Upper lobe of left lung (tissue), 6 donors: ENCODE results near the gene ATP1A1. TPM values are rescaled to one million over a fixed set of nuclear protein-coding genes. Genes with fewer than 3 reads are reported as not detected.

Experiments used
- ATAC-seq, 2 donors: fragments of 200-7000 bp; cut with Tn5 transposase; one replicate each; pipeline ENCODE4 v1.9.1; 2022; ENCODE audit warnings: mild to moderate bottlenecking in 2 of 2, moderate library complexity in 2 of 2; ENCODE audit not compliant: low FRiP score in 2 of 2
- DNase-seq, 2 donors: peaks; one replicate each; pipeline ENCODE4 v3.0.0-alpha.2; 2019 to 2020
- H3K27ac ChIP-seq, 4 donors: fragments of 200-600 bp; sonication (generic); one replicate each; pipeline ENCODE4 v1.5.1; 2016 to 2019
- H3K27me3 ChIP-seq, 4 donors: fragments of 200-600 bp; sonication (generic); one replicate each; pipeline ENCODE4 v1.5.1; 2017 to 2019
- H3K36me3 ChIP-seq, 4 donors: fragments of 200-600 bp; sonication (generic); one replicate each; pipeline ENCODE4 v1.5.1; 2016 to 2019
- H3K4me1 ChIP-seq, 4 donors: fragments of 200-600 bp; sonication (generic); one replicate each; pipeline ENCODE4 v1.5.1; 2018 to 2019
- H3K4me3 ChIP-seq, 4 donors: fragments of 200-600 bp; sonication (generic); one replicate each; pipeline ENCODE4 v1.5.1; 2017 to 2019; ENCODE audit warnings: mild to moderate bottlenecking in 2 of 4, moderate library complexity in 1 of 4
- H3K9me3 ChIP-seq, 4 donors: fragments of 200-600 bp; sonication (generic); one replicate each; pipeline ENCODE4 v1.5.1; 2018 to 2019
- CTCF ChIP-seq, 6 experiments: fragments of 450-650 bp in 4 of 6; fragments of 200-600 bp in 2 of 6; sonication (generic) in 2 of 6; IDR thresholded peaks; one replicate each; pipeline ENCODE4 v1.5.1; 2016 to 2019; ENCODE audit warnings: antibody characterized with exemption in 6 of 6
- EP300 ChIP-seq, 4 donors: sonication (generic); formaldehyde crosslinking; IDR thresholded peaks; one replicate each; pipeline ENCODE4 v1.5.1; 2017; ENCODE audit warnings: antibody characterized with exemption in 4 of 4, control low read depth in 2 of 4
- POLR2A ChIP-seq, 4 donors: fragments of 450-650 bp; IDR thresholded peaks; one replicate each; pipeline ENCODE4 v1.5.1; 2016 to 2017; ENCODE audit warnings: antibody characterized with exemption in 4 of 4, mild to moderate bottlenecking in 2 of 4
- POLR2AphosphoS5 ChIP-seq, 2 donors: sonication (generic); formaldehyde crosslinking; IDR thresholded peaks; one replicate each; pipeline ENCODE4 v1.5.1; 2017; ENCODE audit warnings: antibody characterized with exemption in 2 of 2
- WGBS, 2 donors: methylation state at CpG; one replicate each; pipeline ENCODE4 v1.1.5; 2017 to 2018; 5-methylcytosine and 5-hydroxymethylcytosine counted together
- total RNA-seq, 6 donors: library from RNA; depleted of rRNA in 4 of 6; stranded (reverse); fragments of >200 nt in 4 of 6; gene quantifications; one replicate each; pipeline versions ENCODE4 v1.1.0 to v1.2.1, GENCODE V29; 2016 to 2021
- donor health status: DM: no; HTN: no; CAD: no; lungs with moderate emphysema.
- donor health status: DM: no; HTN: yes; CAD: no; lungs with severe emphysema.

The ATP1A1 gene
- total RNA-seq, 6 donors from 2014 or later, result 383 to 829 (median 696) TPM

GRCh38 chr1:116407033-116407432 is 34.0 kb downstream of the ATP1A1 start:
- Histone ChIP-seq H3K36me3 (peaks cover 43 to 67% (median 62%) of the 10 kb centered on the region in 4 donors), H3K27ac (no peak overlapping the region), H3K4me3 (no peak overlapping the region), H3K9me3 (no peaks in the 10 kb centered on the region), H3K4me1 (peaks cover 0 to 2% (median 0%) of the 10 kb centered on the region in 4 donors), H3K27me3 (no peaks in the 10 kb centered on the region)
- no peak for ATAC-seq
- WGBS, 2 donors, result 95% methylated on average over 6 of the region's 6 CpGs
- DNase-seq, result no peak
- TF ChIP-seq EP300 (IDR thresholded peaks at IDR 0.05), result no peak

GRCh38 chr1:116408193-116408592 is 35.1 kb downstream of the ATP1A1 start:
- H3K9me3 ChIP-seq, result no peaks in the 10 kb centered on the region
- TF ChIP-seq EP300 (IDR thresholded peaks at IDR 0.05), result no peak
- no peak for TF ChIP-seq POLR2A (IDR thresholded peaks at IDR 0.05)
- WGBS, 2 donors, result 86 to 87% methylated on average over 2 of the region's 2 CpGs
- H3K27ac ChIP-seq, result no peak overlapping the region
- H3K27me3 ChIP-seq, result no peaks in the 10 kb centered on the region
- H3K4me1 ChIP-seq, result peaks cover 0 to 2% (median 0%) of the 10 kb centered on the region in 4 donors
- H3K4me3 ChIP-seq, result no peak overlapping the region
- DNase-seq (no peak), ATAC-seq (no peak)
- H3K36me3 ChIP-seq, result peaks cover 31 to 56% (median 51%) of the 10 kb centered on the region in 4 donors

- no peaks in the 10 kb centered on the region for H3K9me3 ChIP-seq
- no peak for TF ChIP-seq POLR2AphosphoS5 (IDR thresholded peaks at IDR 0.05)
- no peak for TF ChIP-seq EP300 (IDR thresholded peaks at IDR 0.05)
- no peak for TF ChIP-seq CTCF (IDR thresholded peaks at IDR 0.05)
- TF ChIP-seq POLR2A (IDR thresholded peaks at IDR 0.05), result no peak
- ATAC-seq (no peak), DNase-seq (no peak)
- no peak overlapping the region for H3K27ac ChIP-seq
- H3K27me3 ChIP-seq, result no peaks in the 10 kb centered on the region
- H3K4me1 ChIP-seq, result peaks cover 0 to 2% (median 0%) of the 10 kb centered on the region in 4 donors
- no peak overlapping the region for H3K4me3 ChIP-seq
- WGBS, 2 donors, result 92 to 93% methylated on average over 13 of the region's 13 CpGs
- H3K36me3 ChIP-seq, result peaks cover 23 to 47% (median 42%) of the 10 kb centered on the region in 4 donors
These were observed 36.0 kb downstream of the ATP1A1 start for GRCh38 chr1:116408803-116409720.

GRCh38 chr1:116409751-116410191 is 36.7 kb downstream of the ATP1A1 start:
- Histone ChIP-seq H3K36me3 (peaks cover 17 to 40% (median 35%) of the 10 kb centered on the region in 4 donors), H3K27me3 (no peaks in the 10 kb centered on the region), H3K9me3 (no peaks in the 10 kb centered on the region), H3K4me3 (no peak overlapping the region), H3K4me1 (peaks cover 0 to 2% (median 0%) of the 10 kb centered on the region in 4 donors), H3K27ac (no peak overlapping the region)
- ATAC-seq (no peak), DNase-seq (no peak)
- TF ChIP-seq EP300 (IDR thresholded peaks at IDR 0.05), result no peak
- no peak for TF ChIP-seq POLR2A (IDR thresholded peaks at IDR 0.05)
- no peak for TF ChIP-seq CTCF (IDR thresholded peaks at IDR 0.05)
- TF ChIP-seq POLR2AphosphoS5 (IDR thresholded peaks at IDR 0.05), result no peak
- WGBS, 2 donors, result 86 to 88% methylated on average over 8 of the region's 8 CpGs

DNA sequence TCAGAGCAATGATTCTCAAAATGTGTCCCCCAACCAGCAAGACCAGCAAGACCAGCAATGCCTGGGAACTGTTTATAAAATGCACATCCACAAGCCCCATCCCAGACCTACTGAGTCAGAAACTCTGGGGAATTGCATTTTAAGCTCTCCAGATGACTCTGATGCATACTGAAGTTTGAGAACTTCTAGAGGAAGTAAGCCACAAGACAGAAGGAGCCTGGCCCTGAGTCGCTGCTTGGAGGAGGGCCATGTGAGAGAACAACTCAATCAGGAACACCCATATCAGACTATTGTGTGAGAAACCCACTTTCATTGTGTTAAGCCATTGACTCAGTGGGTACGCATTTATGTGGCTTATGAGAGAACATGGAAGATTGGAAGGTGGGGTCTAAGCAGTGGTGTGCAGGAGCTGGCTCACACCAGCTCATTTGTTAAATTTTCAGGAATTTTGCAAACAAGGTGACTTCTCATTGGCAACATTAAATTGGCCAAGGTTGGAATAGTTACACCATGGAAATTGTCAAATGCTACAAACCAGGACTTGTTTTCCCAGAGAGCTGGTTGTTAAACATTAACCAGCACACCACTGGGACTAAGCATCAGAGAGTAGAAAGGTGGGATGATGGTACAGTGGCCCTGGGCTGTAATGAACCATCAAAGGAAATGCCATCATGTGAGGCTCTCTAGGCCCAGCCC is 38.9 kb downstream of the ATP1A1 start:
- WGBS, 2 donors, result 80 to 87% methylated on average over 2 of the region's 2 CpGs
- no peaks in the 10 kb centered on the region for H3K9me3 ChIP-seq
- no peak overlapping the region for H3K27ac ChIP-seq
- DNase-seq (no peak), ATAC-seq (no peak)
- peaks cover 3 to 18% (median 13%) of the 10 kb centered on the region in 4 donors for H3K36me3 ChIP-seq
- peaks cover 0 to 3% (median 1%) of the 10 kb centered on the region in 4 donors for H3K4me1 ChIP-seq
- H3K27me3 ChIP-seq, result no peaks in the 10 kb centered on the region
- no peak for TF ChIP-seq EP300 (IDR thresholded peaks at IDR 0.05)
- no peak for TF ChIP-seq POLR2A (IDR thresholded peaks at IDR 0.05)
- H3K4me3 ChIP-seq, result no peak overlapping the region

DNA sequence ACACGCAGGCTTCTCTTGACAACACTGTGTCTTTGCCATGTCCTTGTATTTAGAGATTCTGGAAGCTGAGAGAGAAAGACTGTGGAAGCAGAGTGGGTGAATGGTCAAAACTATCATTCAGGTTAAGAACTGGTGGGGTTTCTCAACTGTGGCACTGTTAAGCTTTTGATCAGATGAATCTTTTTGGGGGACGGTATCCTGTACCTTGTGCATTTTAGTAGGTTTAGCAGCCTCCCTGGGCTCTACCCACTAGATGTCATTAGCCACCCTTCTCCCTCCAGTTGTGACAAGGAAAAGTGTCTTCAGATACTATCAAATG is 39.4 kb downstream of the ATP1A1 start:
- Histone ChIP-seq H3K4me1 (peaks cover 2 to 7% (median 5%) of the 10 kb centered on the region in 4 donors), H3K36me3 (peaks cover 0 to 13% (median 8%) of the 10 kb centered on the region in 4 donors), H3K27me3 (no peaks in the 10 kb centered on the region), H3K27ac (no peak overlapping the region), H3K4me3 (no peak overlapping the region), H3K9me3 (no peaks in the 10 kb centered on the region)
- no peak for TF ChIP-seq EP300 (IDR thresholded peaks at IDR 0.05)
- TF ChIP-seq CTCF (IDR thresholded peaks at IDR 0.05), result no peak
- TF ChIP-seq POLR2AphosphoS5 (IDR thresholded peaks at IDR 0.05), result no peak
- no peak for TF ChIP-seq POLR2A (IDR thresholded peaks at IDR 0.05)
- no peak for DNase-seq
- ATAC-seq, result no peak
- 97% methylated on average over 2 of the region's 2 CpGs for WGBS, 2 donors
